ENCODE results near the gene MGLL.

Gene MGLL

DNA sequence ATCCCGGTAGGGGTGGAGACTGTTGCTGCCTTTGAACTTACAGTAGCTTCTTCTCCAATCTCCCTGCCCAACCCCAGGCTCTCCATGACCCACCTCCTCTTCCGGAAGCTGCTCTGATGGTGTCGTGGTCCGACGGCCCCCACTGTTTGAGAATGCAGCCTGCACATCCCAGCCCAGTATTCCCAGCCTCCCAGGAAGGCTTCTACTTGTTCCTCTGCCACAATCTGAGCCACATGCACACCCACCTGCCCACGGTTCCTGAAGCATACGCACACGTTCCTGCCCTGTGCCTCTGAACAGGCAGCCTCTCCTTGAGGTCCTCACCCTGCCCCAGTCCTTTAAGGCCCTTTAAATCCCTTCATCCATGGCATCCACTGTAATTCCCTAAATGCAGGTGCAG, 92.1 kb downstream of the MGLL start:
- TF ChIP-seq, protein P1, sequence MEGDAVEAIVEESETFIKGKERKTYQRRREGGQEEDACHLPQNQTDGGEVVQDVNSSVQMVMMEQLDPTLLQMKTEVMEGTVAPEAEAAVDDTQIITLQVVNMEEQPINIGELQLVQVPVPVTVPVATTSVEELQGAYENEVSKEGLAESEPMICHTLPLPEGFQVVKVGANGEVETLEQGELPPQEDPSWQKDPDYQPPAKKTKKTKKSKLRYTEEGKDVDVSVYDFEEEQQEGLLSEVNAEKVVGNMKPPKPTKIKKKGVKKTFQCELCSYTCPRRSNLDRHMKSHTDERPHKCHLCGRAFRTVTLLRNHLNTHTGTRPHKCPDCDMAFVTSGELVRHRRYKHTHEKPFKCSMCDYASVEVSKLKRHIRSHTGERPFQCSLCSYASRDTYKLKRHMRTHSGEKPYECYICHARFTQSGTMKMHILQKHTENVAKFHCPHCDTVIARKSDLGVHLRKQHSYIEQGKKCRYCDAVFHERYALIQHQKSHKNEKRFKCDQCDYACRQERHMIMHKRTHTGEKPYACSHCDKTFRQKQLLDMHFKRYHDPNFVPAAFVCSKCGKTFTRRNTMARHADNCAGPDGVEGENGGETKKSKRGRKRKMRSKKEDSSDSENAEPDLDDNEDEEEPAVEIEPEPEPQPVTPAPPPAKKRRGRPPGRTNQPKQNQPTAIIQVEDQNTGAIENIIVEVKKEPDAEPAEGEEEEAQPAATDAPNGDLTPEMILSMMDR (conservative IDR thresholded peaks at IDR 0.05; ENCODE audit: low read depth, low read length), result no peak
- no peaks in the 10 kb centered on the region for H3K79me2 ChIP-seq (ENCODE audit: insufficient read depth, low read depth)
- no peak overlapping the region for H3K4me2 ChIP-seq
- no peak overlapping the region for H3K4me3 ChIP-seq (IDR thresholded peaks at IDR 0.05; ENCODE audit: insufficient read depth, low read depth, low read length)
- H2AFZ ChIP-seq (ENCODE audit: low read depth), result no peak overlapping the region
- H3K4me1 ChIP-seq (ENCODE audit: low read depth, poor library complexity, severe bottlenecking), result peaks cover 15% of the 10 kb centered on the region
- H4K20me1 ChIP-seq (ENCODE audit: insufficient read depth), result no peaks in the 10 kb centered on the region
- H3K9ac ChIP-seq, result no peak overlapping the region
- no peaks in the 10 kb centered on the region for H3K27me3 ChIP-seq (ENCODE audit: insufficient read depth, low read depth)
- no peaks in the 10 kb centered on the region for H3K36me3 ChIP-seq (ENCODE audit: insufficient read depth)
- H3K27ac ChIP-seq, result no peak overlapping the region

DNA sequence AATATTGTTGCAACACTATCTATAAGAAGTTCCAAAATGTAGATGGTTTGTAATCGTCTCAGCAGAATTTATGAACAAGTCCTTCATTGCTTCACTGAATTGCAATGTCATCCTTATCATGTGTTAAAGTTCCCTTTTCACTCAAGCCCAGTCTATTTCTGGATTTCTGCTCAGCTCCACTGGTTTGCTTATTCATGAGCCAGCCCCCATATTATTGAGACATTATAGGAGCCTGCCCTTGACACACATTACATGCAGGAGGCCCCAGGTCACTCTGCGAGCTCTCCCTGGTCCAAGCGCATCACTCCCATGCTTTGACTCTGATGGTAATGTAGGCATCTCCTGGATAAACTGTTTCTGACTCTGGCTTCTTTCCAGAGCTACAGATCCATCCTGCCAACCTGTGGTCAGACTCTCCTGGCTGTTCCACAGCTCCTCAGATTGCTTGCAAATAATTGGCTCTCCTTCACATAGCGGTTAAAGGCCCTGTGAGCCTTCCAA, 92.7 kb downstream of the MGLL start:
- no peak overlapping the region for H3K27ac ChIP-seq
- no peaks in the 10 kb centered on the region for H3K27me3 ChIP-seq (ENCODE audit: insufficient read depth, low read depth)
- TF ChIP-seq, protein P1 (conservative IDR thresholded peaks at IDR 0.05; ENCODE audit: low read depth, low read length), result no peak
- H2AFZ ChIP-seq (ENCODE audit: low read depth), result no peak overlapping the region
- peaks cover 9% of the 10 kb centered on the region for H3K4me1 ChIP-seq (ENCODE audit: low read depth, poor library complexity, severe bottlenecking)
- H3K36me3 ChIP-seq (ENCODE audit: insufficient read depth), result no peaks in the 10 kb centered on the region
- H3K79me2 ChIP-seq (ENCODE audit: insufficient read depth, low read depth), result no peaks in the 10 kb centered on the region
- no peak overlapping the region for H3K4me2 ChIP-seq
- H4K20me1 ChIP-seq (ENCODE audit: insufficient read depth), result no peaks in the 10 kb centered on the region
- H3K4me3 ChIP-seq (IDR thresholded peaks at IDR 0.05; ENCODE audit: insufficient read depth, low read depth, low read length), result no peak overlapping the region
- no peak overlapping the region for H3K9ac ChIP-seq

DNA sequence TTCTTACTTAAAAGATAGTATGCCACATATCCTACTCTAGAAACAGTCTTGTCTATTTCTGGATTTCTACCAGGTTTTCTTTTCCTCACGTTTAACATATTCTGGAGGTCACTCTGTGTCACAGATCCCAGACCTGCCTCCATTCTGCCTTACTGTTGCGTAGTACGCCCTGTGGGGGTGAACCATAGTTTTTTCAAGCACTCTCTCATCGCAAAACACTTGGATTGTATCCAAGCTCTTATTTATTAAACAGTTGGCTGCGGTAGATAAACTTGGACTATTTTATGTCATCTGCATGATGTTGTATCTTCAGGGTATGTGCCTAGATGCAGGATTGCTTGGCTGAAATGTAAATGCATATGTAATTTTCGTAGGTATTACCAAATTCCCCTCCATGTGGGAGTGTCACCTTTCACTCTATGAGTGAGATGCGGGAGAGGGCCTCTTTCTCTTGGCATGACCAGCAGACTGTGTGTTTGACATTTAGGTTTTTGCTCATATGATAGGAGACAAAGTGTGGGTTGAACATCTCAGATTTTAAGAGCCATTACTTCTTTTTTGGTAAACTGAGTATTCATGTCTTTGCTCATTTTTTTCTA, 93.8 kb downstream of the MGLL start:
- Histone ChIP-seq H3K4me2 (no peak overlapping the region), H4K20me1 (ENCODE audit: insufficient read depth) (no peaks in the 10 kb centered on the region), H2AFZ (ENCODE audit: low read depth) (no peak overlapping the region), H3K79me2 (ENCODE audit: insufficient read depth, low read depth) (no peaks in the 10 kb centered on the region), H3K27ac (no peak overlapping the region), H3K4me1 (ENCODE audit: low read depth, poor library complexity, severe bottlenecking) (no peaks in the 10 kb centered on the region), H3K9ac (no peak overlapping the region), H3K36me3 (ENCODE audit: insufficient read depth) (no peaks in the 10 kb centered on the region), H3K27me3 (ENCODE audit: insufficient read depth, low read depth) (no peaks in the 10 kb centered on the region), H3K4me3 (IDR thresholded peaks at IDR 0.05; ENCODE audit: insufficient read depth, low read depth, low read length) (no peak overlapping the region)
- TF ChIP-seq, protein P1 (conservative IDR thresholded peaks at IDR 0.05; ENCODE audit: low read depth, low read length), result no peak

DNA sequence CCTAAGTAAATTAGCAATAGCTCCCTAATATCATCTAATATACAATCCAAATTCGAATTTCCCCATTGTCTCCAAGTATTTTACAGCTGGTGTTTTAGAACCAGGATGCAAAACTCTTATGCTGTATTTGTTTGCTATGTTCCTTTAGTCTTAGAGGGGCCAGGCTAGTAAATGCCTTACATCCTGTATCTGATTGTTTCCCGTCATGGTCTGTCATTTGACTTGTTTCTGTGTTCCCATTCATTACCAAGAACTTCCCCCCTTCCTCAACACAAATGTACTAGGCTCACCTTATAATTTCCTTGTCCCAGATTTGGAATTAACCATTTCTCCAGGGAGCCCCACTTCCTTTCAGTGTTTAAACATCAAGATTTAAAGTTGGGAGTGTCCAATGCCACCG, 95.4 kb downstream of the MGLL start:
- H3K79me2 ChIP-seq (ENCODE audit: insufficient read depth, low read depth), result no peaks in the 10 kb centered on the region
- no peaks in the 10 kb centered on the region for H3K36me3 ChIP-seq (ENCODE audit: insufficient read depth)
- H3K9ac ChIP-seq, result no peak overlapping the region
- H3K4me2 ChIP-seq, result no peak overlapping the region
- no peak overlapping the region for H3K27ac ChIP-seq
- no peak overlapping the region for H3K4me3 ChIP-seq (IDR thresholded peaks at IDR 0.05; ENCODE audit: insufficient read depth, low read depth, low read length)
- no peaks in the 10 kb centered on the region for H3K27me3 ChIP-seq (ENCODE audit: insufficient read depth, low read depth)
- TF ChIP-seq, protein P1 (conservative IDR thresholded peaks at IDR 0.05; ENCODE audit: low read depth, low read length), result no peak
- H4K20me1 ChIP-seq (ENCODE audit: insufficient read depth), result no peaks in the 10 kb centered on the region
- H2AFZ ChIP-seq (ENCODE audit: low read depth), result no peak overlapping the region
- no peaks in the 10 kb centered on the region for H3K4me1 ChIP-seq (ENCODE audit: low read depth, poor library complexity, severe bottlenecking)

Data from KMS-11 (cell line).